B cell (primary cell): ENCODE results near the gene THSD4. TPM values are rescaled to one million over a fixed set of nuclear protein-coding genes. Genes with fewer than 3 reads are reported as not detected.

Experiments
- ATAC-seq: fragments of 200-7000 bp; cut with Tn5 transposase; one replicate; pipeline ENCODE4 v1.10.0; 2021; ENCODE audit warnings: low read depth, mild to moderate bottlenecking, moderate number of reproducible peaks, moderate library complexity
- CTCF ChIA-PET: fragments of 350-600 bp; sonication (Branson Sonifier 250); formaldehyde crosslinking; loops from one replicate; lab custom pipeline; 2021; ENCODE audit warnings: antibody characterized with exemption, inconsistent platforms; lab: Charles Lee
- POLR2A ChIA-PET: fragments of 350-600 bp; sonication (Branson Sonifier 250); formaldehyde crosslinking; loops from one replicate; lab custom pipeline; 2021; ENCODE audit warnings: antibody characterized with exemption; lab: Charles Lee
- DNase-seq: peaks from one replicate; pipeline ENCODE4 v3.0.0; 2013
- H2AFZ ChIP-seq: 2 replicates; pipeline ENCODE4 v1.6.1; 2012; ENCODE audit warnings: mild to moderate bottlenecking, low read depth, low read length; ENCODE audit not compliant: insufficient read depth, poor library complexity, severe bottlenecking
- H3K27ac ChIP-seq, 2 donors: 1 replicate in 1 of 2; 2 replicates in 1 of 2; pipeline ENCODE4 v1.5.1; 2012 to 2013; ENCODE audit warnings: low read length in 2 of 2, mild to moderate bottlenecking in 2 of 2, moderate library complexity in 1 of 2
- H3K27me3 ChIP-seq, 4 experiments: fragments of 200-600 bp in 1 of 4; sonication (generic) in 1 of 4; replicated peaks in 1 of 4; 1 replicate in 2 of 4; 2 replicates in 2 of 4; pipeline versions ENCODE4 v1.6.1 to v1.7.0; 2013 to 2016; ENCODE audit warnings: low read length in 3 of 4, mild to moderate bottlenecking in 2 of 4, mixed read lengths in 1 of 4, moderate library complexity in 1 of 4; ENCODE audit not compliant: insufficient read depth in 4 of 4, control insufficient read depth in 3 of 4; ENCODE audit errors: control extremely low read depth in 1 of 4
- H3K36me3 ChIP-seq, 2 experiments: replicated peaks in 1 of 2; 1 replicate in 1 of 2; 2 replicates in 1 of 2; pipeline versions ENCODE4 v1.6.1 to v1.7.1; 2013; ENCODE audit warnings: low read length in 1 of 2; ENCODE audit not compliant: insufficient read depth in 2 of 2, control insufficient read depth in 1 of 2; ENCODE audit errors: control extremely low read depth in 1 of 2, extremely low read depth in 1 of 2
- H3K4me1 ChIP-seq, 2 donors: fragments of 200-600 bp in 1 of 2; sonication (generic) in 1 of 2; 1 replicate in 1 of 2; 2 replicates in 1 of 2; pipeline versions ENCODE4 v1.5.1 to v1.6.1; 2013 to 2017; ENCODE audit warnings: low read length in 2 of 2; ENCODE audit not compliant: control insufficient read depth in 2 of 2, insufficient read depth in 2 of 2
- H3K4me2 ChIP-seq: replicated peaks from 2 replicates; pipeline ENCODE3; 2012; ENCODE audit warnings: mild to moderate bottlenecking, low read depth, low read length; ENCODE audit not compliant: poor library complexity, severe bottlenecking
- H3K4me3 ChIP-seq, 5 experiments: fragments of 200-600 bp in 1 of 5; sonication (generic) in 1 of 5; 1 replicate in 3 of 5; 2 replicates in 2 of 5; pipeline versions ENCODE4 v1.5.1 to v1.7.0; 2011 to 2016; ENCODE audit warnings: low read length in 4 of 5, mild to moderate bottlenecking in 4 of 5, low read depth in 2 of 5, control low read depth in 1 of 5, moderate library complexity in 1 of 5; ENCODE audit not compliant: insufficient read depth in 1 of 5; ENCODE audit errors: control extremely low read depth in 1 of 5, extremely low read depth in 1 of 5
- H3K79me2 ChIP-seq: fragments of 200-600 bp; sonication (generic); one replicate; pipeline ENCODE4 v1.6.0; 2016; ENCODE audit warnings: low read length; ENCODE audit not compliant: control insufficient read depth, insufficient read depth
- H3K9ac ChIP-seq: fragments of 200-600 bp; sonication (generic); 2 replicates; pipeline ENCODE4 v1.6.1; 2017; ENCODE audit warnings: mild to moderate bottlenecking, low read length, moderate library complexity
- H3K9me3 ChIP-seq, 3 donors: one replicate each; pipeline versions ENCODE4 v1.6.1 to v1.7.1; 2013; ENCODE audit warnings: low read length in 2 of 3; ENCODE audit not compliant: control insufficient read depth in 2 of 3, insufficient read depth in 1 of 3; ENCODE audit errors: control extremely low read depth in 1 of 3
- H4K20me1 ChIP-seq: 2 replicates; pipeline ENCODE4 v1.6.0; 2012; ENCODE audit warnings: mild to moderate bottlenecking, low read length; ENCODE audit not compliant: insufficient read depth, control insufficient read depth, poor library complexity, severe bottlenecking
- H3K27ac Mint-ChIP-seq: one replicate; pipeline ENCODE4 v1.8.0; 2021; ENCODE audit warnings: mixed read lengths
- H3K27me3 Mint-ChIP-seq: one replicate; pipeline ENCODE4 v1.8.0; 2021; ENCODE audit warnings: mixed read lengths
- H3K4me1 Mint-ChIP-seq: one replicate; pipeline ENCODE4 v1.8.0; 2021; ENCODE audit warnings: mixed read lengths
- H3K4me3 Mint-ChIP-seq: one replicate; pipeline ENCODE4 v1.8.0; 2021; ENCODE audit warnings: mixed read lengths
- H3K9me3 Mint-ChIP-seq: one replicate; pipeline ENCODE4 v1.8.0; 2022; ENCODE audit warnings: mixed read lengths; ENCODE audit not compliant: insufficient read depth
- CTCF ChIP-seq: fragments of 200-600 bp; IDR thresholded peaks from one replicate; pipeline ENCODE4 v1.8.0; 2022; ENCODE audit warnings: antibody characterized with exemption, mild to moderate bottlenecking
- EZH2 ChIP-seq: IDR thresholded peaks from 2 replicates; pipeline ENCODE4 v1.6.1; 2012; ENCODE audit warnings: borderline replicate concordance, low read depth, mild to moderate bottlenecking, moderate library complexity, low read length; ENCODE audit not compliant: insufficient read depth, poor library complexity, severe bottlenecking
- WGBS: methylation state at CpG from one replicate; pipeline ENCODE4 v1.1.5; 2013; ENCODE audit warnings: missing lambda C conversion rate; ENCODE audit not compliant: insufficient coverage; 5-methylcytosine and 5-hydroxymethylcytosine counted together
- intact Hi-C: fragments of 100-400 bp; cut with micrococcal nuclease; formaldehyde crosslinking; loops from one replicate; pipeline ENCODE4 v1.10.0; 2022
- polyA plus RNA-seq: library from polyadenylated mRNA; depleted of rRNA; stranded (reverse); fragments of >200 nt; gene quantifications from 2 replicates; pipeline ENCODE4 v1.2.3, GENCODE V29; 2012
- total RNA-seq, 2 donors: library from RNA; stranded (reverse); fragments of 120-200 nt in 1 of 2; gene quantifications; 1 replicate in 1 of 2; 2 replicates in 1 of 2; pipeline versions ENCODE4 v1.2.3 to v1.2.4, GENCODE V29; 2013 to 2022

THSD4 gene
- total and polyA plus RNA-seq, 2 donors (not counting 1 experiment from before 2014, with no cell fraction given), result not detected

DNA sequence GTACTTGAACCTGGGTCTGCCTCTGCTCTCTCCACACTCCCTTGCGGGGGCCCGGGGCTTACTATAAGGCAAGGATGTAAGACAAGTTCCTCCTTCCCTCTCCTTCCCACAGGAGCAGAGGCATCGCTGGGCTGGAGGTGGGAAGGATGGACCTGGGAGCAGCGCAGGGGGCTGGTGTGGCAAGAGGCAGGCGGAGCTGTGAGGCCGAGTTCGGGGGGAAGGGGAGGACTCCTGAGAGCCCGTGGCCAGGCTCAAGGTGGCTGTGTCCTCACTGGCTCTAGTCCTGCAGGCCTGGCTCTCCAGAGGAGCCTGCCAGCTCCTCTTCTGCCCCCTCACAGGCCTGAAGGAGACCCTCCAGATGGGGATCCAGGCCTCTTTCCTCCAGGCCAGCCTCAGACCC is 694.1 kb downstream of the THSD4 start:
- intact Hi-C loops, result no loop called here
- Histone ChIP-seq H3K9ac (no peak overlapping the region), H3K4me2 (no peak overlapping the region), H3K36me3 (no peaks in the 10 kb centered on the region), H3K27me3 (peaks cover 0 to 2% (median 0%) of the 10 kb centered on the region in 4 experiments), H3K9me3 (no peaks in the 10 kb centered on the region), H3K27ac (no peak overlapping the region), H3K4me1 (no peaks in the 10 kb centered on the region), H3K79me2 (no peaks in the 10 kb centered on the region), H2AFZ (no peak overlapping the region), H3K4me3 (no peak overlapping the region), H4K20me1 (no peaks in the 10 kb centered on the region)
- Mint-ChIP-seq H3K4me1 (peaks cover 2% of the 10 kb centered on the region), H3K27ac (no peak overlapping the region), H3K4me3 (no peak overlapping the region), H3K27me3 (no peaks in the 10 kb centered on the region), H3K9me3 (no peaks in the 10 kb centered on the region)
- CTCF ChIA-PET, result no interaction called here
- TF ChIP-seq CTCF (no peak), EZH2 (no peak)
- 88% methylated on average over 5 of the region's 8 CpGs for WGBS
- POLR2A ChIA-PET, result no interaction called here
- ATAC-seq, result no peak
- no peak for DNase-seq

DNA sequence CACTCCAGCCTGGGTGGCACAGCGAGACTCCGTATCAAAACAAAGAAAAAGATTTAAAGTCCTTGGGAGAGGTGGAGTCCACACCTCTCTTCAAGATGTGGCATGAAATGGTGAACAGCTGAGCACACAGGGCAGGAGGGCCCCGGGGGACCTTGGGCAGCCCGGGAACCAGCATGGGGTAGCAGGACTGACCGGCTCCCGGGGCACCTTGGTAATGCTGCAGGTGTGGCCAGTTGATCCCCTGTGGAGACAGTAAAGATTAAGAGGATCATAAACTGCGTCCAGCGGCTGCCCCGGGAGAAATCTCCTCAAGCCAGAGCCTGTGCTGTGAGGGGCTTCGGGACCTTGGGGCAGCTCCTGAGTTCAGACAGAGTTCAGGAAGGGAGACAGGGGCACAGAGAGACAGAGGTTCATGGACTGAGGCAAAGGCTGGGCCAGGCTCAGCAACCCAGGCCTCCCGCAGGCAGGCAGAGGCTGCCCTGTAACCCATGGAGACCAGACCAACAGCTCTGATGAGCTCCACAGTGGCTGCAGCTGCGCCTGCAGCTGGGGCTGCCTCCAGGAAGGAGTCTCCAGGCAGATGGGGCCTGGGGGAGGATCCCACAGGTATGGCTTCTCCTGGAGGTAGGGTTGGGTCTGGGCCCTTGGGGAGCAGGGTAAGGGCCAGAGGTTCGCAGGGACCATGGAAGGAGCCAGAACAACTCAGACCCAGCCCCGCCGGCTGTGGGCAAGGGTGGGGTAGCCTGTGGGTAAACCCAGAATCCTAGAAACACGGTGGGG is 695.2 kb downstream of the THSD4 start, which contains the start of gene NR2E3:
Gene NR2E3, plus strand, starts transcription at position 299 of the 780 bp plus-strand sequence. Its CDS starts 190 bp downstream, at position 489.
- TF ChIP-seq EZH2, result no peak
- TF ChIP-seq CTCF, result no peak
- H3K27me3 ChIP-seq, result no peaks in the 10 kb centered on the region
- CTCF ChIA-PET, result no interaction called here
- H3K79me2 ChIP-seq, result no peaks in the 10 kb centered on the region
- no peak within 1 kb of the TSS for H3K27ac ChIP-seq
- H3K4me3 ChIP-seq, result no peak within 1 kb of the TSS
- no peak for DNase-seq
- 89% methylated on average over 13 of the region's 16 CpGs for WGBS
- no peak for ATAC-seq
- H3K9me3 ChIP-seq, result no peaks in the 10 kb centered on the region
- no peak within 1 kb of the TSS for H2AFZ ChIP-seq
- Mint-ChIP-seq H3K9me3 (no peaks in the 10 kb centered on the region), H3K27ac (no peak within 1 kb of the TSS), H3K27me3 (no peaks in the 10 kb centered on the region), H3K4me3 (no peak within 1 kb of the TSS), H3K4me1 (no peaks in the 10 kb centered on the region)
- no peaks in the 10 kb centered on the region for H3K36me3 ChIP-seq
- no peaks in the 10 kb centered on the region for H3K4me1 ChIP-seq
- POLR2A ChIA-PET, result no interaction called here
- H4K20me1 ChIP-seq, result no peaks in the 10 kb centered on the region
- intact Hi-C loops, result no loop called here
- H3K9ac ChIP-seq, result no peak within 1 kb of the TSS
- H3K4me2 ChIP-seq, result no peak within 1 kb of the TSS
